Activated CD4-positive, alpha-beta T cell treated with anti-CD3 and anti-CD28 coated beads for 36 hours (primary cell): Measurements from ENCODE around the gene LCE6A. TPM values are rescaled to one million over a fixed set of nuclear protein-coding genes. Genes with fewer than 3 reads are reported as not detected.

Experiments used
- total RNA-seq, 2 experiments: library from RNA; stranded (reverse); gene quantifications; one replicate each; pipeline ENCODE4 v1.2.3, GENCODE V29; 2021

LCE6A gene
- total RNA-seq, 2 experiments from 2014 or later: not detected

Other genes with a start within 250 kb of the LCE6A start
- not detected for gene LCE3C, start 242.6 kb upstream of the LCE6A start, total RNA-seq
- not detected for gene LCE3B, start 229.0 kb upstream of the LCE6A start, total RNA-seq
- not detected for gene LCE3A, start 219.8 kb upstream of the LCE6A start, total RNA-seq
- gene LCE2D, start 179.5 kb upstream of the LCE6A start, total RNA-seq: not detected
- gene LCE2C, start 167.6 kb upstream of the LCE6A start, total RNA-seq: not detected
- not detected for gene LCE2B, start 156.7 kb upstream of the LCE6A start, total RNA-seq
- not detected for gene LCE2A, start 144.5 kb upstream of the LCE6A start, total RNA-seq
- gene LCE4A, start 134.7 kb upstream of the LCE6A start, total RNA-seq: not detected
- not detected for gene KPRP, start 84.8 kb upstream of the LCE6A start, total RNA-seq
- gene LCE1F, start 67.7 kb upstream of the LCE6A start, total RNA-seq: not detected
- gene LCE1E, start 56.6 kb upstream of the LCE6A start, total RNA-seq: not detected
- not detected for gene LCE1D, start 46.1 kb upstream of the LCE6A start, total RNA-seq
- gene LCE1C, start 36.2 kb upstream of the LCE6A start, total RNA-seq: not detected
- not detected for gene LCE1B, start 30.9 kb upstream of the LCE6A start, total RNA-seq
- gene LCE1A, start 15.4 kb upstream of the LCE6A start, total RNA-seq: not detected
- not detected for gene LCE7A, start 17.1 kb downstream of the LCE6A start, total RNA-seq
- gene SMCP, start 35.5 kb downstream of the LCE6A start, total RNA-seq: not detected
- gene IVL, start 65.7 kb downstream of the LCE6A start, total RNA-seq: under 1 TPM in 1 of 2 experiments, not detected in 1; 0.07 TPM
- not detected for gene SPRR5, start 104.3 kb downstream of the LCE6A start, total RNA-seq
- not detected for gene SPRR4, start 127.8 kb downstream of the LCE6A start, total RNA-seq
- not detected for gene SPRR1A, start 141.2 kb downstream of the LCE6A start, total RNA-seq
- gene SPRR3, start 158.9 kb downstream of the LCE6A start, total RNA-seq: not detected
- not detected for gene SPRR1B, start 188.3 kb downstream of the LCE6A start, total RNA-seq
- gene SPRR2D, start 198.3 kb downstream of the LCE6A start, total RNA-seq: not detected
- not detected for gene SPRR2A, start 214.7 kb downstream of the LCE6A start, total RNA-seq
- gene SPRR2B, start 228.8 kb downstream of the LCE6A start, total RNA-seq: not detected